ENCODE results near the gene NWD2.

Gene NWD2

GRCh38 chr4:37299468-37299867, 54.9 kb downstream of the NWD2 start:
- no peak for DNase-seq

GRCh38 chr4:37304612-37305011, 60.1 kb downstream of the NWD2 start:
- DNase-seq = no peak

- no peak for DNase-seq
Observed at GRCh38 chr4:37305984-37306383, 61.4 kb downstream of the NWD2 start.

GRCh38 chr4:37317104-37317643, 72.6 kb downstream of the NWD2 start:
- DNase-seq = no peak

- no peak for DNase-seq
Observed at GRCh38 chr4:37320513-37321235, 76.1 kb downstream of the NWD2 start.

- no peak for DNase-seq
Observed at GRCh38 chr4:37322122-37322521, 77.6 kb downstream of the NWD2 start.

GRCh38 chr4:37324546-37324945, 80.0 kb downstream of the NWD2 start:
- no peak for DNase-seq

GRCh38 chr4:37326852-37327251, 82.3 kb downstream of the NWD2 start:
- no peak for DNase-seq

GRCh38 chr4:37338972-37339371, 94.4 kb downstream of the NWD2 start:
- DNase-seq = no peak

GRCh38 chr4:37358748-37359147, 114.2 kb downstream of the NWD2 start:
- DNase-seq = no peak

GRCh38 chr4:37359261-37359660, 114.7 kb downstream of the NWD2 start:
- DNase-seq = no peak

GRCh38 chr4:37365888-37366287, 121.3 kb downstream of the NWD2 start:
- DNase-seq = no peak

- DNase-seq = no peak
Observed at GRCh38 chr4:37367901-37368300, 123.4 kb downstream of the NWD2 start.

GRCh38 chr4:37370052-37370451, 125.5 kb downstream of the NWD2 start:
- no peak for DNase-seq

- no peak for DNase-seq
Observed at GRCh38 chr4:37381040-37381668, 136.6 kb downstream of the NWD2 start.

GRCh38 chr4:37383579-37384229, 139.2 kb downstream of the NWD2 start:
- DNase-seq = no peak

GRCh38 chr4:37385424-37385823, 140.9 kb downstream of the NWD2 start:
- DNase-seq = no peak

GRCh38 chr4:37388681-37389365, 144.3 kb downstream of the NWD2 start:
- no peak for DNase-seq

GRCh38 chr4:37389366-37389765, 144.8 kb downstream of the NWD2 start:
- DNase-seq = no peak

- no peak for DNase-seq
Observed at GRCh38 chr4:37389967-37390580, 145.5 kb downstream of the NWD2 start.

GRCh38 chr4:37392521-37393255, 148.1 kb downstream of the NWD2 start:
- DNase-seq = no peak

- DNase-seq = no peak
Observed at GRCh38 chr4:37393321-37393720, 148.8 kb downstream of the NWD2 start.
